GM23338 (cell line): ENCODE results near the gene GCN1. TPM values are rescaled to one million over a fixed set of nuclear protein-coding genes. Genes with fewer than 3 reads are reported as not detected.

Experiments used
- ATAC-seq: fragments of 200-7000 bp; cut with Tn5 transposase; 3 replicates; pipeline ENCODE4 v1.9.1; 2020
- DNase-seq: peaks from one replicate; pipeline ENCODE4 v3.0.0-alpha.2; 2015; ENCODE audit warnings: low spot score
- H2AFZ ChIP-seq: fragments of 200-600 bp; sonication (generic); 2 replicates; pipeline ENCODE4 v1.8.0; 2016; ENCODE audit warnings: antibody characterized with exemption, mild to moderate bottlenecking, moderate library complexity
- H3F3A ChIP-seq: fragments of 200-600 bp; sonication (generic); replicated peaks from 2 replicates; pipeline ENCODE4 v1.8.0; 2017; ENCODE audit warnings: antibody characterized with exemption, mixed run types, low read depth
- H3K27ac ChIP-seq: fragments of 200-600 bp; sonication (generic); 2 replicates; pipeline ENCODE4 v1.6.1; 2016; ENCODE audit warnings: low read depth
- H3K27me3 ChIP-seq: fragments of 200-600 bp; sonication (generic); 2 replicates; pipeline ENCODE4 v1.8.0; 2016; ENCODE audit warnings: mild to moderate bottlenecking, mixed run types, moderate library complexity; ENCODE audit not compliant: insufficient read depth
- H3K36me3 ChIP-seq: fragments of 200-600 bp; sonication (generic); 2 replicates; pipeline ENCODE4 v1.8.0; 2016; ENCODE audit warnings: mild to moderate bottlenecking; ENCODE audit not compliant: insufficient read depth
- H3K4me1 ChIP-seq: fragments of 200-600 bp; sonication (generic); 2 replicates; pipeline ENCODE4 v1.8.0; 2016; ENCODE audit warnings: mild to moderate bottlenecking, moderate library complexity; ENCODE audit not compliant: insufficient read depth
- H3K4me2 ChIP-seq: fragments of 200-600 bp; sonication (generic); 2 replicates; pipeline ENCODE4 v1.7.1; 2017; ENCODE audit warnings: mixed run types
- H3K4me3 ChIP-seq: fragments of 200-600 bp; sonication (generic); 2 replicates; pipeline ENCODE4 v1.6.1; 2016; ENCODE audit warnings: mixed run types
- H3K79me2 ChIP-seq: fragments of 200-600 bp; sonication (generic); replicated peaks from 2 replicates; pipeline ENCODE4 v1.8.0; 2017; ENCODE audit warnings: mild to moderate bottlenecking; ENCODE audit not compliant: insufficient read depth
- H3K9me2 ChIP-seq: fragments of 200-600 bp; sonication (generic); 2 replicates; pipeline ENCODE4 v1.8.0; 2017; ENCODE audit not compliant: insufficient read depth
- H4K20me1 ChIP-seq: fragments of 200-600 bp; sonication (generic); replicated peaks from 2 replicates; pipeline ENCODE4 v1.8.0; 2017; ENCODE audit warnings: mild to moderate bottlenecking; ENCODE audit not compliant: insufficient read depth
- H3K27ac Mint-ChIP-seq: 2 replicates; pipeline ENCODE4 v1.8.0; 2020; ENCODE audit warnings: inconsistent platforms, mild to moderate bottlenecking, moderate library complexity, mixed read lengths
- H3K27me3 Mint-ChIP-seq: 3 replicates; pipeline ENCODE4 v1.8.0; 2022; ENCODE audit warnings: low read depth, mild to moderate bottlenecking, moderate library complexity, mixed read lengths, inconsistent platforms; ENCODE audit not compliant: insufficient read depth, poor library complexity
- H3K36me3 Mint-ChIP-seq: 3 replicates; pipeline ENCODE4 v1.8.0; 2021; ENCODE audit warnings: low read depth, mild to moderate bottlenecking, inconsistent platforms, moderate library complexity, mixed read lengths
- H3K4me1 Mint-ChIP-seq: 3 replicates; pipeline ENCODE4 v1.8.0; 2020; ENCODE audit warnings: mild to moderate bottlenecking, inconsistent platforms, mixed read lengths
- H3K4me3 Mint-ChIP-seq: 3 replicates; pipeline ENCODE4 v1.8.0; 2021; ENCODE audit warnings: moderate library complexity, mild to moderate bottlenecking, inconsistent platforms, mixed read lengths
- H3K9me3 Mint-ChIP-seq: 3 replicates; pipeline ENCODE4 v1.8.0; 2020; ENCODE audit warnings: moderate library complexity, mild to moderate bottlenecking, inconsistent platforms, mixed read lengths
- CREB1 ChIP-seq: fragments of 250-450 bp; sonication (Bioruptor Pico); IDR thresholded peaks from 2 replicates; pipeline ENCODE4 v1.5.0; 2020; ENCODE audit warnings: low read depth, mild to moderate bottlenecking, moderate library complexity
- EZH2 ChIP-seq: fragments of 200-600 bp; sonication (generic); IDR thresholded peaks from one replicate; pipeline ENCODE4 v1.8.0; 2017; ENCODE audit warnings: antibody characterized with exemption, mild to moderate bottlenecking, low read depth; ENCODE audit not compliant: unreplicated experiment
- EZH2phosphoT487 ChIP-seq: fragments of 200-600 bp; sonication (generic); IDR thresholded peaks from one replicate; pipeline ENCODE4 v1.8.1; 2018; ENCODE audit warnings: antibody characterized with exemption; ENCODE audit not compliant: unreplicated experiment
- JUNB ChIP-seq: IDR thresholded peaks from one replicate; pipeline ENCODE4 v1.6.1; 2016; ENCODE audit warnings: antibody characterized with exemption; ENCODE audit not compliant: unreplicated experiment
- REST ChIP-seq: IDR thresholded peaks from one replicate; pipeline ENCODE4 v1.6.1; 2018; ENCODE audit warnings: antibody characterized with exemption; ENCODE audit not compliant: unreplicated experiment
- STAT1 ChIP-seq: IDR thresholded peaks from one replicate; pipeline ENCODE4 v1.6.1; 2016; ENCODE audit warnings: antibody characterized with exemption; ENCODE audit not compliant: unreplicated experiment
- ZNF114 ChIP-seq: fragments of 250-450 bp; sonication (Bioruptor Pico); IDR thresholded peaks from 2 replicates; pipeline ENCODE4 v1.5.0; 2020; ENCODE audit warnings: mild to moderate bottlenecking, moderate library complexity
- polyA plus RNA-seq: library from polyadenylated mRNA; unstranded; fragments of >200 nt; fragmentation: Nextera tagmentation; extraction: Ambion mirVana; gene quantifications from 2 replicates; pipeline ENCODE4 v1.2.1, GENCODE V29; 2016
- total RNA-seq: library from RNA; depleted of rRNA; stranded (reverse); fragments of >200 nt; shearing (Covaris generic); gene quantifications from 2 replicates; pipeline ENCODE4 v1.2.3, GENCODE V29; 2014
- TF ChIP-seq, protein P1 (sequence below): fragments of 250-450 bp; sonication (Bioruptor Pico); IDR thresholded peaks from 2 replicates; pipeline ENCODE4 v1.5.0; 2020; ENCODE audit warnings: mild to moderate bottlenecking, moderate library complexity

GCN1 gene
- total and polyA plus RNA-seq, 2 experiments from 2014 or later: 18.0 to 177 TPM

GRCh38 chr12:120091371-120092090 lies 103.0 kb downstream of the GCN1 start:
- no peaks in the 10 kb centered on the region; the same call in 2 of the 3 replicates for H3K9me3 Mint-ChIP-seq
- no peak overlapping the region for H3K27ac ChIP-seq
- H3K27me3 ChIP-seq: no peaks in the 10 kb centered on the region
- no peaks in the 10 kb centered on the region for H3K9me2 ChIP-seq
- no peak overlapping the region for H3K4me2 ChIP-seq
- H4K20me1 ChIP-seq: no peaks in the 10 kb centered on the region
- H3K27ac Mint-ChIP-seq: peak overlapping the region; percentile 28
- H3K79me2 ChIP-seq: no peaks in the 10 kb centered on the region
- H3K36me3 Mint-ChIP-seq: peaks cover 19% of the 10 kb centered on the region
- TF ChIP-seq STAT1: no peak
- TF ChIP-seq CREB1 (CRISPR knock-in tag): no peak
- no peak for TF ChIP-seq EZH2
- TF ChIP-seq, protein P1, sequence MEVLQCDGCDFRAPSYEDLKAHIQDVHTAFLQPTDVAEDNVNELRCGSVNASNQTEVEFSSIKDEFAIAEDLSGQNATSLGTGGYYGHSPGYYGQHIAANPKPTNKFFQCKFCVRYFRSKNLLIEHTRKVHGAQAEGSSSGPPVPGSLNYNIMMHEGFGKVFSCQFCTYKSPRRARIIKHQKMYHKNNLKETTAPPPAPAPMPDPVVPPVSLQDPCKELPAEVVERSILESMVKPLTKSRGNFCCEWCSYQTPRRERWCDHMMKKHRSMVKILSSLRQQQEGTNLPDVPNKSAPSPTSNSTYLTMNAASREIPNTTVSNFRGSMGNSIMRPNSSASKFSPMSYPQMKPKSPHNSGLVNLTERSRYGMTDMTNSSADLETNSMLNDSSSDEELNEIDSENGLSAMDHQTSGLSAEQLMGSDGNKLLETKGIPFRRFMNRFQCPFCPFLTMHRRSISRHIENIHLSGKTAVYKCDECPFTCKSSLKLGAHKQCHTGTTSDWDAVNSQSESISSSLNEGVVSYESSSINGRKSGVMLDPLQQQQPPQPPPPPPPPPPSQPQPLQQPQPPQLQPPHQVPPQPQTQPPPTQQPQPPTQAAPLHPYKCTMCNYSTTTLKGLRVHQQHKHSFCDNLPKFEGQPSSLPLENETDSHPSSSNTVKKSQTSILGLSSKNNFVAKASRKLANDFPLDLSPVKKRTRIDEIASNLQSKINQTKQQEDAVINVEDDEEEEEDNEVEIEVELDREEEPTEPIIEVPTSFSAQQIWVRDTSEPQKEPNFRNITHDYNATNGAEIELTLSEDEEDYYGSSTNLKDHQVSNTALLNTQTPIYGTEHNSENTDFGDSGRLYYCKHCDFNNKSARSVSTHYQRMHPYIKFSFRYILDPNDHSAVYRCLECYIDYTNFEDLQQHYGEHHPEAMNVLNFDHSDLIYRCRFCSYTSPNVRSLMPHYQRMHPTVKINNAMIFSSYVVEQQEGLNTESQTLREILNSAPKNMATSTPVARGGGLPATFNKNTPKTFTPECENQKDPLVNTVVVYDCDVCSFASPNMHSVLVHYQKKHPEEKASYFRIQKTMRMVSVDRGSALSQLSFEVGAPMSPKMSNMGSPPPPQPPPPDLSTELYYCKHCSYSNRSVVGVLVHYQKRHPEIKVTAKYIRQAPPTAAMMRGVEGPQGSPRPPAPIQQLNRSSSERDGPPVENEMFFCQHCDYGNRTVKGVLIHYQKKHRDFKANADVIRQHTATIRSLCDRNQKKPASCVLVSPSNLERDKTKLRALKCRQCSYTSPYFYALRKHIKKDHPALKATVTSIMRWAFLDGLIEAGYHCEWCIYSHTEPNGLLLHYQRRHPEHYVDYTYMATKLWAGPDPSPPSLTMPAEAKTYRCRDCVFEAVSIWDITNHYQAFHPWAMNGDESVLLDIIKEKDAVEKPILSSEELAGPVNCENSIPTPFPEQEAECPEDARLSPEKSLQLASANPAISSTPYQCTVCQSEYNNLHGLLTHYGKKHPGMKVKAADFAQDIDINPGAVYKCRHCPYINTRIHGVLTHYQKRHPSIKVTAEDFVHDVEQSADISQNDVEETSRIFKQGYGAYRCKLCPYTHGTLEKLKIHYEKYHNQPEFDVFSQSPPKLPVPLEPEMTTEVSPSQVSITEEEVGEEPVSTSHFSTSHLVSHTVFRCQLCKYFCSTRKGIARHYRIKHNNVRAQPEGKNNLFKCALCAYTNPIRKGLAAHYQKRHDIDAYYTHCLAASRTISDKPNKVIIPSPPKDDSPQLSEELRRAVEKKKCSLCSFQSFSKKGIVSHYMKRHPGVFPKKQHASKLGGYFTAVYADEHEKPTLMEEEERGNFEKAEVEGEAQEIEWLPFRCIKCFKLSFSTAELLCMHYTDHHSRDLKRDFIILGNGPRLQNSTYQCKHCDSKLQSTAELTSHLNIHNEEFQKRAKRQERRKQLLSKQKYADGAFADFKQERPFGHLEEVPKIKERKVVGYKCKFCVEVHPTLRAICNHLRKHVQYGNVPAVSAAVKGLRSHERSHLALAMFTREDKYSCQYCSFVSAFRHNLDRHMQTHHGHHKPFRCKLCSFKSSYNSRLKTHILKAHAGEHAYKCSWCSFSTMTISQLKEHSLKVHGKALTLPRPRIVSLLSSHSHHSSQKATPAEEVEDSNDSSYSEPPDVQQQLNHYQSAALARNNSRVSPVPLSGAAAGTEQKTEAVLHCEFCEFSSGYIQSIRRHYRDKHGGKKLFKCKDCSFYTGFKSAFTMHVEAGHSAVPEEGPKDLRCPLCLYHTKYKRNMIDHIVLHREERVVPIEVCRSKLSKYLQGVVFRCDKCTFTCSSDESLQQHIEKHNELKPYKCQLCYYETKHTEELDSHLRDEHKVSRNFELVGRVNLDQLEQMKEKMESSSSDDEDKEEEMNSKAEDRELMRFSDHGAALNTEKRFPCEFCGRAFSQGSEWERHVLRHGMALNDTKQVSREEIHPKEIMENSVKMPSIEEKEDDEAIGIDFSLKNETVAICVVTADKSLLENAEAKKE (CRISPR knock-in tag): no peak
- no peak for TF ChIP-seq ZNF114 (CRISPR knock-in tag)
- TF ChIP-seq JUNB: no peak
- TF ChIP-seq REST: no peak
- TF ChIP-seq EZH2phosphoT487: no peak
- no peak for ATAC-seq
- peaks cover 72% of the 10 kb centered on the region for H3K4me1 Mint-ChIP-seq
- H3K4me3 ChIP-seq: no peak overlapping the region
- no peak overlapping the region for H3K4me3 Mint-ChIP-seq
- DNase-seq: no peak
- peaks cover 19% of the 10 kb centered on the region for H3K27me3 Mint-ChIP-seq
- no peak overlapping the region for H2AFZ ChIP-seq
- peaks cover 23% of the 10 kb centered on the region for H3F3A ChIP-seq
- H3K4me1 ChIP-seq: peaks cover 40% of the 10 kb centered on the region
- H3K36me3 ChIP-seq: no peaks in the 10 kb centered on the region
